GM06990 (cell line): Measurements from ENCODE around the gene ZDHHC14.

Experiments
- DNase-seq: peaks from one replicate; pipeline ENCODE4 v3.0.0-alpha.2; 2011; ENCODE audit not compliant: insufficient read length; ENCODE audit errors: extremely low read depth
- H3K27me3 ChIP-seq: replicated peaks from 2 replicates; pipeline ENCODE4 v1.6.0; 2011; ENCODE audit warnings: low read length; ENCODE audit not compliant: control insufficient read depth, insufficient read depth
- H3K36me3 ChIP-seq: 2 replicates; pipeline ENCODE4 v1.5.1; 2011; ENCODE audit warnings: low read length; ENCODE audit not compliant: control insufficient read depth, insufficient read depth
- H3K4me3 ChIP-seq: replicated peaks from 2 replicates; pipeline ENCODE4 v1.5.1; 2011; ENCODE audit warnings: low read depth, mild to moderate bottlenecking, control low read depth, low read length
- CTCF ChIP-seq: IDR thresholded peaks from 2 replicates; pipeline ENCODE4 v1.5.1; 2011; ENCODE audit warnings: low read length, control low read depth, mild to moderate bottlenecking, inconsistent platforms; ENCODE audit not compliant: insufficient read depth, poor library complexity, severe bottlenecking

Gene ZDHHC14

DNA sequence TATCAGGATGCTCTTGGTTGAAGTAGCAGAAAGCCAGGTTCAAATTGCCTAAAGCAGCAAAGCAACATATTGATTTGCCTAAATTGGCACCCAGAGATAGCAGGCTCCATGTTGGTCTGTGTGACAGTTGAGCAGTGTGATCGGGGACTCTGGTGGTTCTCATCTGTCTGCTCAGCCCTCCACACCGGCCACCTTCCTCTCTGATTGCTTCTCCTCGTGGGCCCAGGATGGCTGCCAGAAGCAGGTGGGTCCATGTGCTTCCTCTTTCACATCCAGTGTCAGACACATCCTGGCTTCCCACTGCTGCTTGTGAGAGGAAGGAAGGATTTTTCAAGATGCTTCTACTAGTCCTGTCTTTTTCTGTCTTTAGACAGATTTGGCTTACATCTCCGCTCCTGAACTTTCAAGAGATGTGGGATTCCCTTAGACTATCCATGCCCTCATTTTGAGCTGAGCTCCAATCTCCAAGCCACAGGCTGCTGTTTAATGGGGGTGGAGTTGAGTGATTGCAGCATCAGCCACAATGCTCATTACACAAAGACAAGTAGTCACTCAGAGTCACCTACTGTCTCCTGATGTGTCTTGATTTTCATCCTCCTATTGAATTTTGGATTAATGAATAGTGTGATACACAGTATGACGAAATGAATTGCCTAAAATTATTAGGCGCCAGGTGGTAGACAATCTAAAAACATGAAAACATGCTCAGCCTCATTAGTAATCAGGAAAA is 122.2 kb downstream of the ZDHHC14 start:
- TF ChIP-seq CTCF: no peak
- no peaks in the 10 kb centered on the region for H3K36me3 ChIP-seq
- H3K4me3 ChIP-seq: no peak overlapping the region
- DNase-seq: no peak
- H3K27me3 ChIP-seq: no peaks in the 10 kb centered on the region

- H3K27me3 ChIP-seq: no peaks in the 10 kb centered on the region
- DNase-seq: no peak
- H3K36me3 ChIP-seq: no peaks in the 10 kb centered on the region
- TF ChIP-seq CTCF: no peak
- no peak overlapping the region for H3K4me3 ChIP-seq
Observed at GRCh38 chr6:157505912-157506491, 125.0 kb downstream of the ZDHHC14 start.

DNA sequence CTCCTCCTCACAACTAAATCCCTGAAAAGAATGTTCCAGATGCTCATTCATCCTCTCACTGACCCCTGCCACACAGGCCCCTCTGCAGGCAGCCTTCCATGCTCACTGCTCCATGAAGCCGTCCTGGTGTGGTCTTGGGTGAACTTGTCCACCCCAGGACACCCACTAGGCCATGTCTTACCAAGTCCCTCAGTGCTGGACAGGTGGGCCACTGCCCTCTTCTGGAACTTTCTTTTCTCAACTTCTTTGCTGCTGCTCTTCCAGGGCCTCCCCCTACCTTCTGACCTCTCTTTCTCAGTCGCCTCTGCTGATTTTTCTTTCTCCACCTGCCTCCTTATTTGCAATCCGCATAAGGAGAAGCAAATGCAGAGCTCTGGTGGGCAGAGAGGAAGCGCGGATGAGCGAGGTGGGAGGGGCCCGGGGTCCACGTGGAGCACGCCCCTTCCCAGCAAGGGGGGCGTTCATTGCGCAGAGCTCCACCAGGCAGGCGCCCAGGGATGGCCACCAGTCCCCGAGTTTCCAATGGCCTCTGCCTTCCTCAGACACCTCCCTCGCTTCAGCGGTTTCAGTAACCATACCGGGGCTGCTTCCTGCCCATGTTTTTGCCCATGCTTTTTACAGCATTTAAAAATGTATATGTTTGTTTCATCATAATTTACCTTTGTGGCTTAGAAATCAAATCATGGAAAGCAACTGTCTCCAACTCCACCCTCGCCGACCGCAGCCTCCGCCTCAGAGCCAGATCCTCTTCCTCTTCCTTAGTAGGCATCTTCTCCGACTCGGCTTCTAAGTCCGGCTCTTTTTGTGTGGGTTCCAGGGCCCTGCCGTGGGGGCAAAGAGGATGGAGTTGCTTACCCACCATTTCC is 129.6 kb downstream of the ZDHHC14 start:
- no peak for TF ChIP-seq CTCF
- DNase-seq: no peak
- H3K36me3 ChIP-seq: no peaks in the 10 kb centered on the region
- no peaks in the 10 kb centered on the region for H3K27me3 ChIP-seq
- H3K4me3 ChIP-seq: peak overlapping the region; percentile 37

GRCh38 chr6:157511682-157512381 is 130.8 kb downstream of the ZDHHC14 start:
- H3K36me3 ChIP-seq: no peaks in the 10 kb centered on the region
- no peak for TF ChIP-seq CTCF
- H3K4me3 ChIP-seq: no peak overlapping the region
- no peak for DNase-seq
- no peaks in the 10 kb centered on the region for H3K27me3 ChIP-seq

GRCh38 chr6:157512382-157512682 is 131.3 kb downstream of the ZDHHC14 start:
- Histone ChIP-seq H3K4me3 (no peak overlapping the region), H3K36me3 (no peaks in the 10 kb centered on the region), H3K27me3 (no peaks in the 10 kb centered on the region)
- DNase-seq: no peak
- TF ChIP-seq CTCF: no peak
